Ishikawa (cell line): Measurements from ENCODE around the gene NUP210.

Experiments
- CEBPB ChIP-seq: IDR thresholded peaks from 2 replicates; pipeline ENCODE4 v1.6.1; 2012
- CREB1 ChIP-seq: IDR thresholded peaks from 2 replicates; pipeline ENCODE4 v1.6.1; 2012; ENCODE audit warnings: low read depth
- EGR1 ChIP-seq: IDR thresholded peaks from 2 replicates; pipeline ENCODE4 v1.6.1; 2012
- EP300 ChIP-seq: IDR thresholded peaks from 2 replicates; pipeline ENCODE4 v1.6.1; 2012; ENCODE audit warnings: borderline replicate concordance
- FOXM1 ChIP-seq: IDR thresholded peaks from 2 replicates; pipeline ENCODE4 v1.6.1; 2012; ENCODE audit warnings: low read depth, borderline replicate concordance
- MAX ChIP-seq: IDR thresholded peaks from 2 replicates; pipeline ENCODE4 v1.6.1; 2012
- NFIC ChIP-seq: IDR thresholded peaks from 2 replicates; pipeline ENCODE4 v1.6.1; 2012
- RAD21 ChIP-seq: IDR thresholded peaks from 2 replicates; pipeline ENCODE4 v1.6.1; 2012; ENCODE audit warnings: low read depth
- REST ChIP-seq: IDR thresholded peaks from 2 replicates; pipeline ENCODE4 v1.6.1; 2012; ENCODE audit warnings: low read depth, mild to moderate bottlenecking
- TAF1 ChIP-seq: IDR thresholded peaks from 2 replicates; pipeline ENCODE4 v1.6.1; 2012; ENCODE audit warnings: low read depth, mild to moderate bottlenecking
- TCF12 ChIP-seq: IDR thresholded peaks from 2 replicates; pipeline ENCODE4 v1.6.1; 2012; ENCODE audit warnings: low read depth
- TEAD4 ChIP-seq: IDR thresholded peaks from 2 replicates; pipeline ENCODE4 v1.6.1; 2012
- USF1 ChIP-seq: IDR thresholded peaks from 2 replicates; pipeline ENCODE4 v1.6.1; 2012
- YY1 ChIP-seq: IDR thresholded peaks from 2 replicates; pipeline ENCODE4 v1.6.1; 2012; ENCODE audit warnings: low read depth
- ZBTB7A ChIP-seq: IDR thresholded peaks from 2 replicates; pipeline ENCODE4 v1.6.1; 2012; ENCODE audit warnings: low read depth

The NUP210 gene

GRCh38 chr3:13344663-13345062 lies 75.5 kb downstream of the NUP210 start:
- TF ChIP-seq EGR1: no peak
- no peak for TF ChIP-seq NFIC
- TF ChIP-seq FOXM1: no peak

GRCh38 chr3:13343601-13344000 lies 76.5 kb downstream of the NUP210 start:
- TF ChIP-seq NFIC: no peak
- no peak for TF ChIP-seq ZBTB7A
- TF ChIP-seq FOXM1: no peak
- no peak for TF ChIP-seq REST
- TF ChIP-seq EGR1: no peak
- TF ChIP-seq USF1: no peak
- no peak for TF ChIP-seq MAX
- no peak for TF ChIP-seq TEAD4
- no peak for TF ChIP-seq RAD21
- TF ChIP-seq YY1: no peak
- TF ChIP-seq CREB1: no peak
- no peak for TF ChIP-seq EP300
- no peak for TF ChIP-seq TAF1
- TF ChIP-seq TCF12: no peak
- TF ChIP-seq CEBPB: no peak

GRCh38 chr3:13341229-13341905 lies 78.8 kb downstream of the NUP210 start:
- TF ChIP-seq CREB1 (no peak), YY1 (no peak), REST (no peak), EGR1 (no peak), TEAD4 (no peak), ZBTB7A (no peak), NFIC (no peak), CEBPB (no peak)

- no peak for TF ChIP-seq RAD21
- TF ChIP-seq CREB1: no peak
Measured at GRCh38 chr3:13339833-13340232, 80.3 kb downstream of the NUP210 start.

GRCh38 chr3:13338996-13339395 lies 81.1 kb downstream of the NUP210 start:
- TF ChIP-seq YY1: no peak
- TF ChIP-seq TEAD4: no peak
- no peak for TF ChIP-seq RAD21
- TF ChIP-seq USF1: no peak
- TF ChIP-seq TCF12: no peak
- no peak for TF ChIP-seq TAF1
- TF ChIP-seq ZBTB7A: no peak
- TF ChIP-seq REST: no peak
- no peak for TF ChIP-seq CEBPB
- TF ChIP-seq FOXM1: no peak
- no peak for TF ChIP-seq NFIC
- TF ChIP-seq MAX: no peak
- no peak for TF ChIP-seq EP300
- TF ChIP-seq EGR1: no peak
- TF ChIP-seq CREB1: no peak

GRCh38 chr3:13338231-13338630 lies 81.9 kb downstream of the NUP210 start:
- no peak for TF ChIP-seq NFIC
- TF ChIP-seq TEAD4: no peak
- no peak for TF ChIP-seq REST
- no peak for TF ChIP-seq USF1
- TF ChIP-seq CEBPB: no peak
- no peak for TF ChIP-seq TCF12
- no peak for TF ChIP-seq RAD21
- TF ChIP-seq FOXM1: no peak
- no peak for TF ChIP-seq CREB1
